HG03103 (cell line): Measurements from ENCODE around the gene WNK2.

ENCODE experiments used
- ATAC-seq: cut with Tn5 transposase; IDR thresholded peaks from one replicate; pipeline ENCODE4 v1.9.1; 2021; ENCODE audit warnings: low read depth; ENCODE audit not compliant: unreplicated experiment

WNK2 gene

DNA sequence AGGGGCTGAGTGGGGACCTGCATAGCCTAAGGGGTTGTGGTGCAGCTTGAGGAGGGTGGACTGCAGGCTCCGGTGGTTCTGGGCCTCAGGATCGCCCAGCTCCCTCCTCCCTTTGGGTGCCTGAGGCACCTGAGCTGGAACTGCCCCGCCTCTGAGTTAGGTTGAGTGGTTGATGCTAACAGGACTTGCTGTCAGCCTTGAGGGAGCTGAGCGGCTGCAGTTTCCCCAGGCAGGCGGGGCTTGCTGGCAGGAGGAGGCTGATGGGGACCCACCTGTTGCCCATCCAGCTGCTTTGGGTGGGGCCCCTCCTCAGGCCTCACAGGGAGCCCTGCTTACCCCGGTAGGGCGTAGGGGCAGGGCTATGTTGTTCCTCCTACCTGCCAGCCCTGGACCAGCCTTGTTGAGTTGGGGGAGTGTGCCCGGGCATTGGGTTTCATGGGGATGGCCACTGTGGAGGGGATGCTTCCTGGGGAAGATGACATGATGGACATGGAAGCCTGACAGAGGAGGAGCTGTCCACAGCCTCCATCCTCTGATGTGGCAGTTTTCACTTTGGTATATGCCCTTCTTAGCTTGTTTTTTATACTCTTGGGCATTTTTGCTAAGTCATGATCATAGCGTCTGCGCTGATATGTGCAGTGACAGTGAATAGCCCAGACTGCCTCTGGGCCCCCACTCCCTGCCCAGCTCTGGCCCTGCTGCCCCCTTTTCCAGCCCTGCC, 14.3 kb downstream of the WNK2 start:
- no peak for ATAC-seq

DNA sequence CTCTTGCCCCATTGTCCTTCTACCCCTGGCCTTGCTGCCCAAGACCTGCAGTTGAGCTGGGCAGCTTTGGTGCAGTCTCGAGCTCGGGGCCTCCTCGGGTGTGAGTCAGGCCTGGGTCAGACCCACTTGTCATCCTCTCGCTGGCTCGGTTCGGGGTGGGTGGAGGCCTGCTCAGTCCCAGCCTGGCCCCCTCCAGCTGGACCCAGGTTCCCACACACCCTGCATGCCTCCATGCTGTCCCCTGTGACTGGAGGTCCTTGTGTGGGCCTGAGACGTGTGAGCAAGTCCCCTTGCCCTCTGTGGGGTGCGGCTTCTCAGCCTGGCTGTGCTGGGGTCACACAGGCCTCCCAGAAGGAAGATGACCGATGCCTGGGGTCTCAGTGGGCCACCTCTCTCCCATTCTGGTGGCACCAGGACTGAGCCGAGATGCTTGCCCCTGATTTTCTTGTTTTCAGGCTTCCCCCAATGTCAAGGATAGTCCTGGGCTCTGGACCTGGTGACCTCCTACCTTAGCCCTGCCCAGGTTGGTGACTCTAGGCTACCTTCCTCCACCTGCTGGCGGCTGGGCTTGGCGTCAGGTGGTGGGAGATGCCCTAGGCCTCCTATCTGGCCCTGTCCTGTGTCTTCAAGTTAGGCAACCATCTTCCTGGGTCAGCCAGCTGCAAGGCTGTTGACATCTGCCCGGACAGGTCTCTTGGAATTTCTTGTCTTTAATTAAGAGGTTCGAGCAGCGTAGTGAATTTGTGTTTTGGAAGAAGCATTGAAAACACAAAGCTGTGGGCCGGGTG, 15.1 kb downstream of the WNK2 start:
- ATAC-seq: no peak

DNA sequence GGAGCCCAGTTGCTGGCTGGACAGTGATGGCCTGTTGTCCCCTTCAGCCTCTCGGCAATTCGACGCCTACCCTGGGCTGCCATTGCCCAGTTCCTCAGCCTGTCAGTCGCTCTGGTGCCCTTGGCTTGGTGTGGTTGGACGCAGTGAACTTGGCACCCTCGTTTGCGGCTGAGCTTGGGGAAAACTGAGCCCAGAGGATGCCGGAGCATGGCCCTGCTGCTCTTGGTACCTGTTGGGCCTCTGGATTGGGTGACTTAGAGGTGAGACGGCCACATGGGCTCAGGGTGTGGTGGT, 16.5 kb downstream of the WNK2 start:
- ATAC-seq: no peak

DNA sequence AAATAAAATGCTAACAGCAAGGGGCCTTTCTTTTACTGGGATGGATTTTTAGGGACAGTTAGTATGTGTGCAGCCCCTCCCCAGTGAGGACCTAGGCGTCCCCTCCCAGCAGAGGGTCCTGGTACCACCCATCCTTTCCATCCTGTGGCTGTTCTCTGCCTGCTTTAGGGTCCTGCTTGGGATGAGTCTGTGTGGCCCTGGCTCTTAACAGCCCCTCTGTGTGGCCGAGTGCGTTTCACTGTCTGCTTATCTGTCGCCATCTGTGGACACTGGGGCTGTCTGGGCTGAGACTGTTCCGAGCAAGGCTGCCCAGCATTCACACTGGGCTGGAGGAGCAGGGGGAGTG, 17.0 kb downstream of the WNK2 start:
- no peak for ATAC-seq

DNA sequence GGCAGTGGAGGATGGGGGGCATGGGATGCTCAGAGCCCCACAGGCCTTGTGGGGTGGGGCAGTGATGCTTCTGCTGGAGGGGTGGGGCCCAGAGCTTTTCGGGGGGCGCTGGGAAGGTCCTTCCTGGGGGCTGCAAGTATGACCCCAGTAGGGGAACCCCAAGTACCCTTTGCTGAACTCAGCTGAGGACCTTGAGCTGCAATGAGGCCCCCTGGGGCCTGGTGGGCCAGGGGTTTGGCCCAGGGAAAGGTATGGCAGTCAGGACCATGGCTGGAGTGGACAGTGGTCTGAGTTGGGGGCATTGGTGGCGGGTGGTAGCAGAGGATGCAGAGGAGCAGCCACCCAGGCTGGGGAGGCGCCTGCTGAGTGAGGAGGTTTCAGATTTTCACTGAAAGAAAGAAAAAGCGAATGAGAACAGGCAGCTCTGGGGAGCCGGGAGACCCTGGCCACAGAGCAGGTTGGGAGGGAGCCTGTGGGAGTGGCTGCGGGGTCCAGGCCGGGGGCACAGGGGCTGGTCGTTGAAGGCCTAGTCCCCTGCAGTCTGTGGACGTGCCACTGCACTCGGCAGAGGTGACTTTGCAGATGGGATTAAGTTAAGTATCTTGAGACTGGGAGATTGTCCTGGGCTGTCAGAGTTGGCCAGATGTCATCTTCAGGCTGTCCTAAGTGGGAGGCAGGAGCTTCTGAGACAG, 19.2 kb downstream of the WNK2 start:
- ATAC-seq: no peak

DNA sequence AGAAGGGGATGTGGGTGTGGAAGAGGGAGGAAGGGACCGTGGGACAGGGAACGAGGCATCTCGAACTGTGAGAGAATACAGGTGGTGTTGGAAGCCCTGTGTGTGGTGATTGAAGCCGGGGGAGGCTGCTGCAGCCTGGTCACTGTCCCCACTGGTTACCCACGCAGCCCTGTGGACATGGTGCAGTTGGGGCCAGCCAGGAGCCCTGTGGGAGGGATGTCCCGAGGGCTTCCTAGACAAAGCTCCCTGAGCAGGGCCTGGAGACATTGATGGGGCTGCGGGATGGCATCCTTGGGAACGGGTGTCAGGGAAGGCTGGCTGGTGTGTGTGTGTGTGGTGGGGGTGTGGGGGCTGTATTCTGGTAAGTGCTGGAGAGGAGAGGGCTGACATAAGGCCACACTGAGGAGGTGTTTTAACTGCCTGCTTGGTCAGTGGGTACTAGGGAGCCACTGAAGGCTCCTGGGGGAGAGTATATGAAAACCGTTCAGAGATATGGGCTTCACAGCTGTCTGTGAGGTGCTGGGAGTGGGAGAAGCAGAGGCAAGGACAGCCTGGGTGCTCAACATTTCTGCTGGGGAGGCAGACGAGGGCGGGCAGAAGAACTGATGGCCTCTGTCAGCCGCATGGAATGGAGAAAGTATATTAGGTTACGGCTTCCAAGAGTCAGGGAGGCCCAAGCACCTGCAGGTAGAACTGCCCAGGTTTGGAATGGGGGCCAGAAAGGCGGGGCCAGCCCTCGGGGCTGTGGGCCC, 20.0 kb downstream of the WNK2 start:
- ATAC-seq: no peak

DNA sequence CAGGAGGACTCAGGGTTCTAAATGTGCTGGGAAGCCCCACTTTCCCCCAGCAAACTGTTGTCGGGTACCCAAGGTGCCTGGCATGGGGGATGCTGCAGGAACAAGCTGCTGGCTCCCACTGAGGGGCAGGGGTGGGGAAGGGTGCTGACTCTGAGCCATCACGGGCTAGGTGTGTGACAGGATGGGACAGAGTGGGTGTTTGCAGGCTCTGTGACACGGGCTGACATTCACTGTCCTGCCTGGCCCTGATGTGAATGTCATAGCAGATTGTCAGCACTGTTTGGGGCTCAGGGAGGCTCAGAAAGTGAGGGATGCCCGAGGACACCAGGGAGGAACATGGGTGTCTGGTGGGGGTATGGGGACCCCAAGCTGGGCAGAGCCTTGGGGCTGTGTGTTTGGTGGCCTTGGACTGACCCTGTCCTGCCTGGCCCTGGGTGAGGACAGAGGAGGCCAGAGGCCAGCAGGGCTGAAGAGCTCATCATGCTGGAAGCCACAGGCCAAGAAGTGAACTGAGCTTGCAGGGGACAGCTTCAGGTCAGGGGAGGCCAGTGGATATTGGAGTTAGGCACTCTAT, 20.6 kb downstream of the WNK2 start:
- ATAC-seq: no peak

DNA sequence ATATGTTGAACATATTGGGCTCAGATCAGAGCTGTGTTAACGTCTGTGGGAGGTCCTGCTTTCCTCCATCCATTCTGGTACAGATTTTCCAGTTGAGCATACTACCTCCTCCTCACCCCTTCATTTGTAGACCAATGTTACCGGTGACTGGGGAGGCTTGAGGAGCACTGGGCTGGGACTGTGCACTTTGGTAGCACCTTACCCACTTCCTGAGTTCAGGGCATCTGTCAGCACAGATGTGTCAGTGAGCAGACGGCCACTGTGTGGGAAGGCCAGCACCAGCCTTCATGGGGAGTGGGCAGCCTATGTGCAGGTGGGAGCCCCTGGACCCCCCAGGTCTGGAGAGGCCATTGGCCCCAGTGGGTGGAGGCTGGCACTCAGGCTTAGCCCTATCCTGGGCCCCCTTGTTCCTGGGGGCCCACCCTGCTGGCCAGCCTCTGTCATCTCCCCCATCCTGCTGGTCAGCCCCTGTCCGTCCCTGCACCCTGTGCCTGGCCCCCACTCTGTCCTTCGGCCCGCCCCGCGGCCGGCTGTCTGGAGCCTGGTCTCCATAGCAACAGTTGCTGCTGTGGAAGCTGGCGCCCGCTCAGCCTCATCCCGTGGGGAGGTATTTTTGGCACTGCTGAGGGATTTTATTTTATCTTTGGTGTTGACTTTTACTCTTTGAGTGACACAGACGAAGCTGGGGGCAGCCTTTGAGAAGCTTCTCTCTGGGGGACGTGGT, 21.3 kb downstream of the WNK2 start:
- ATAC-seq: no peak

DNA sequence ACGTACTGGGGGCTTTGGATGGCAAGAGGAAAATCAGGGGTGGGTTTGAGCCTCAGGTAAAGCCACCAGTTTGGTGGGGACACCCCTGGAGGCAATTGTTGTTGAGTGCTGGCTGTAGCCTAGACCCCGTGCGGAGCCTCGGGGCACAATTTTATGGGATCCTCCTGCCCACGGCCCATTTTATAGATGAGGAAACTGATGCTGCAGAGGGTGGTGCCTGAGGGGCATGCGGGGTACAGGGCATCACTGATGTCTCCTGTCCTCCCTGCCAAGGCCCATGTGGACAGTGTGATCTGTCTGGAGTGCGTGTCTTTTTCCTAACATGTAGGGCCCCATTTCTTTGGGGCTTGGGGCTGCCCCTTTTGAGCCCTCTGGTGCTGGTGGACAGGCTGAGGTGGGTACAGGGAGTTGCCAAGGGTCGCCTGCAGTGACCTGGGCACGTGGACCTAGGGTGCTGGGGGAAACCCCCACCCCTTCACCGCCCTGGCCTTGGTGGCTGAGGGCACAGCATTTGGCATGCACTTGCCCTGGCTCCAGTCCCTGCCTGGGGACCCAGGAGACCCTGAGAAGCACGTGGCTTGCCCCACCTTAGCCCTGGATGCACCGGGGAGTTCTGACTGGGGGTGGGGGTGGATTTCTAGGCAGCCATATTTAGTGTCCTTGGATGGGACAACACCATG, 22.1 kb downstream of the WNK2 start:
- no peak for ATAC-seq

DNA sequence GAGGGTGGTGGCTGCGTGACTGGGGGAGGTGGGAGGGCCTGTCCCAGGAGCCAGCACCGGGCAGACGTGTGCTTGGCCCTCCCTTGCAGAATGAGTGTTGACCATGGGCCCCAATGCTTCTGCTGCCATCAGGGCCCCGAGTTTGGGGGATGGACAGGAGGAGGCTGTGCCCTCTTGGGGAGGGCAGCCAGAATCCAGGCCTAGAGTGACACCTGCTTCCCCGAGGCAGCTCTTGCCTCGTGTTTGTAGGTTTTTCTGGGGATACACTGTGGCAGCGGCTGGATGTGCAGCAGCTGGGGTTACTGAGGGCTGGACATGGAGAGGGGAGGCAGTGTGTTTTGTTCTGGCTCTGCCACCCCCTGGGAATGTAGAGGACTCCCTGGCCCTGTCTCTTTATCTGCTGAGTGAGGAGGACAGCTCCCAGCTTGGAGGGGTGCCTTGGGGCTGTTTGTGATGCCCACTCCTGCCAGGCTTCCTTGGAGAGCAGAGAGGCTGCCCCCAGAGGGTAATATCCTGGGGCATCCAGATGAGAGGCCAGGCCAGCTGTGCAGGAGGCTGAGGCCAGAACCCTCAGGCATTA, 22.7 kb downstream of the WNK2 start:
- ATAC-seq: no peak

DNA sequence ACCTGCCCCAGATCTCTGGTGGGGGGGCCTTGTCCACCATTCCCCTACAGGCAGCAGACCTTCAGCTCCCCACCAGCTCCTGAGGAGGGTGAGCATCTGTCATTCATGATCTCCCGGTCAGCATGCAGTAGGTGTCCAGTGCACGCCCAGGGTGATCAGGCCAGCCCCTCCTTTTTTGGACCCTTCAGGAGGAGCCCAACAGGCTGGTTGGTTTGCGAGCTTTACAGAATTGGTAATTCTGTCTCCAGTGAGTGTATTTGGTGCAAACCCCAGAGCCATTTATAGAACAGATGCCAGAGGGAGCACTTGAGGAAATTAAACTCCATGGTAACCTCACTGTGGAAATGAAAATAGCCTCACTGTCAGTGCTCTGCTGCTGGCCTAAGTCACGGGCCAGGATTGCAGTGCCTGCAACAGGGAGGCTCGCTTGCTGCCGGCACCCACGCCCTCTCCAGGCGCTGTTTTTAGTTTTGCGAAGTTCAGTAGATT, 23.4 kb downstream of the WNK2 start:
- no peak for ATAC-seq

DNA sequence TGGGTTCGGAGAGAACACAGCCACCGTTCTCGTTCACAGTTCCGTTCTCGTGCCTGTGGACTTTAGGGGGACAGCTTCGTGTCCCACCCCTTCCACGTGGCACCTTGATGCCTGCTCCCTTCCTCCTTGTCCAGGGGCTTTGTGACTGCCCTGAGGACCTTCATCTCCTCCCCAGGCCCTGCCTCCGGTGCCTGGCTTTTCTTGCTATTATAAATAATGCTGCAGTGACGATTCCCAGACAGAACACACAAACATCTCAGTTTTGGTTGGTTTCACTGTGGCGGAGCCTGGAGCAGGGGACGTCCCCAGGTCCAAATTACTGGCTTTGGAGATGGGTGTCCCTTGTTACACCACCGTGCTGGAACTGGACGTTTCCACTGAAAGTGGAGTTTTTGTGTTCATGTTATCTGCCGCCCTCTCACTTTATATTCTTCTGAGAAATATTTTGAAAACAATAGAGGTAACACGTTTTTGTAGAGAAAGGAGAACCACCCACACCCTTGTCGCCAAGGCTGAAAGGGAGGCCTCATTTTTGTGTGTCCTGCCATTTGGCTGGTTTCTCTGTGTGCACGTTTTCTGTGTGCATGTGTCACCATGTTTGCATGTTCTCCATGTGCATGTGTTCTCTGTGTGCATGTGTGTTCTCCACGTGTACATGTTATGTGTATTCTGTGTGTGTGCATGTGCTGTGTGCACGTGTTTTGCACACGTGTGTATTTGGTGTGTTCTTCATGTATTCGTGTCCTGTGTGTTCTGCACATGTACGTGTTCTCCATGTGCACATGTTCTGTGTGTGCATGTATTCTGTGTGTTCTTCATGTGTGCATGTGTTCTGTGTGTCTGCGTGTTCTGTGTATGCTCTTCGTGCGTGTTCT, 24.2 kb downstream of the WNK2 start:
- ATAC-seq: no peak

DNA sequence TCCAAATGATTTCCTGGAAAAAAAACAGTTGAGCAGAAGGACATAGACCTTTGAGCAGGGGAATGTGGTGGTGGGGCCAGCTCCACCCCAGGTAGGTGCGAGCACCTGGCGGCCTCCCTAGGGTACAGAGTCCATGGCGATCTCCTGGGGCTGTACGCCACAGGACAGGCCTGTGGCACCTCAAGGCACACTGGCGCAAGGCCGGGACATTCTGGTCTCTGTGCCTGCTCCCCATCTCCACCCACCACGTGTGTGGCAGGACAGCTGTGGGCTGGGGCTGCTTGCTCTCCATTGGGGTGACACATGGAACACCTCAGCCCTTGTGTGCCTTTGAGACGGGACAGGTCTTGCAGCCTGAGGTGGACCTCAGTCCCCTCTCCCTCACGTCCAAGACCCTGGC, 25.2 kb downstream of the WNK2 start:
- ATAC-seq: no peak

DNA sequence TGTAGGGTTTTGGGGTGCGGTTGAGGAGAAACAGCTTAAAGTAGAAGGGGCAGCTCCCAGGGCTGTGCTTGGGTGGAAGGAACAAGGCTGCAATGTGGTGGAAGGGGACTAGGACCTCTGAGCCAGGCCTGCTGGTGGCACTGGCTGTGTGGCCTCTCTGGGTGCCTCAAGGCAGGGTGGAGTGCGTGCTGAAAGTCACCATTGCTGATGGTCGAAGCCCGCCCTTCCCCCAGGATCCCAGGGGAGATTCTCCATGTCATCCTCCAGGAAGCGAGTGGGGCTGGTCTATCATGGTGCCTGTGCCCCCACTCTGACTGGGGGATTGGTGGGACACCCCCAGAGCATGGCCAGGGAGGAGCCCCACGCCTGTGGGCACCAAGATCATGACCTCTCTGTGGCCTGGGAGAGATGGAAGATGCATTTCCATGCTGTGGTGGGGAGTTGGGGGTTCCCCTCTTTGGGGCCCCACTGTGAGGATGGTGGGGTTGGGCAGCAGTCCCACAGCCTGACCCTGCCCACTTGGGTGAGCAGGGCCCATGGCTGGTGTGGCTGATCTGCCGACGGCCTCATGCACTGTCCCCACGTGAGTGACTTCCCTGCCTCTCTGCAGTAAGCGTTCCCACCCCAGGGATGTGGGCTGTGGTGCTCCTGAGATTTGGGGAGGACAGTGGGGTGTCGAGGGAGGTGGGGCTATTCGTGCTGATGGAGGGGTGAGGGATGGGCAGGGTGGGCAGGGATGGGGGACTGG, 25.8 kb downstream of the WNK2 start:
- no peak for ATAC-seq

DNA sequence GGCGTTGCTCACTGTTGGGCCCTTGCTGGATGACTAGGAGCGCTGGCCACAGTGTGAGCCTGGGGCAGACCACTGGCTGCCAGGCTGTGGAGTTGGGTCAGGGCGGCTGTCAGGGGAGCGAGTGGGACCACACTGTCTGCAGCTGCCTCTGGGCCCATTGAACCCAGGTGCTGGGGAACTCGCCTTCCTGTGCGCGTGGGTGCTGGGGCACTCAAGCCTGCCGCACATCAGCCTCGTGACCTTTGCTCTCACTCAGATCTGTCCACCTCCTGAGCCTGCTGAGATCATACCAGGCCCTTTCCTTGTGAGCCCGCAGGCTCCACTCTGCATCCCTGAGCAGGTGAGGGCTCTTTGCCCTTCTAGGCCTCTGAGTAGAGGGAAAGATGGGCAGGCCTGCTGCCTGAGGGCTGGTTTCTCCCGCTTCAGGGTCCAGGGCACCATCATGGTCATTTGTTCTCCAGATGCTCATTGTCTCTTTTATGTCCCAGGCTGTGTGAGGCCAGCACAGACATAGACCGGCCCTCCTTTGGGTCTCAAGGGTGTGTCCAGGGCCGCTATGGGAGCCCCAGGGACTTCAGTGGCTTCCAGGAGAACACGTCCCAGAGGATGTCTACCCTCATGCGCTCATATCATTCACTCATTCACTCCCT, 26.5 kb downstream of the WNK2 start:
- ATAC-seq: no peak

DNA sequence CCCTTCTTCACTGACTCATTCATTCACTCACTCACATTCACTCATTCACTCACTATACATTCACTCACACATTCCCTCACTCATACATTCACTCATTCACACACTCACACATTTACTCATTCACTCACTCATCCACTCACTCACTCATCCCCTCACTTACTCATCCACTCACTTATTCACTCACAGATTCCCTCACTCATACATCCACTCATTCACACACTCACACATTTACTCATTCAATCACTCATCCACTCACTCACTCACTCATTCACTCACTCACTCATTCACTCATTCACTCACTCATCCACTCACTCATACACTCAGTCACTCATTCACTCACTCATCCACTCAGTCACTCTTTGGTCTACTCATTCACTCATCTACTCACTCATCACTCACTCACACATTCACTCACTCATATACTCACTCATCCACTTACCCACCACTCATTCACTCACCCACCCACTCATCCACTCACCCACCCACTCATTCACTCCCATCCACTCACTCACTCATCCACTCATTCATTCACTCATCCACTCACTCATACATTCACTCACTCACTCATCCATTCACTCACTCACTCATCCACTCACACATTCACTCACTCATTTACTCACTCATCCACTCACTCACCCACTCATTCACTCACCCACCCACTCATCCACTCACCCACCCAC, 27.2 kb downstream of the WNK2 start:
- ATAC-seq: no peak

DNA sequence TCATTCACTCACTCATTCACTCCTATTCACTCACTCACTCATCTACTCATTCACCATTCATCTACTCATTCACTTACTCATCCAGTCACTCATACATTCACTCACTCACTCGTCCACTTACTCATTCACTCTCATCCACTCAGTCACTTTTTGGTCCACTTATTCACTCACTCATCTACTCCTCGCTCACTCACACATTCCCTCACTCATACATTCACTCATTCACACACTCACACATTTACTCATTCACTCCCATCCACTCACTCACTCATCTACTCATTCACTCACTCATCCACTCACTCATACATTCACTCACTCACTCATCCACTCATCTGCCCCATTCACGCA, 27.7 kb downstream of the WNK2 start:
- no peak for ATAC-seq
